H54 (cell line): Measurements from ENCODE around the gene KLK11.

Experiments used
- DNase-seq: peaks from one replicate; pipeline ENCODE4 v3.0.0; 2011; ENCODE audit warnings: low spot score, mixed read lengths; ENCODE audit not compliant: insufficient read length
- FAIRE-seq: peaks from 3 replicates; lab custom pipeline; 2011; peaks lifted over from hg19 to GRCh38; lab: Jason Lieb, UNC
- POLR2A ChIP-seq: IDR thresholded peaks from 2 replicates; pipeline ENCODE4 v1.6.1; 2011; ENCODE audit warnings: low read depth, mild to moderate bottlenecking, low read length

Gene KLK11

DNA sequence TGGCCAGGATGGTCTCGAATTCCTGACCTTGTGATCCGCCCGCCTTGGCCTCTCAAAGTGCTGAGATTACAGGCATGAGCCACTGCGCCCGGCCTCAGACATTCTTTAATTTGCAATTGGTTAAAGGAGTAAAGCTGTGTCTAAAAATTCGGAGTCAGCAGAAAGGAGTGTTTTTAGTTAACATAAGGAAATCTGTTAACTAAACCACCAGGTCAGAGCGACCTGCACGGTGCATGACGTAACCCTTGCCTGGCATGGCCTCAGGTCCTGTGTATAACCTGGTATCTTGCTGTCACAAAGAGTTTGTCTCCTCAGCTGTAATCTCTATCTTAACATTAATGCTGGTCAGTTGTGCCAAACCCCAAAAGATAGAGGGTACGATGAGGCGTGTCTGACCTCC, 17.9 kb upstream of the KLK11 start:
- no peak for TF ChIP-seq POLR2A
- FAIRE-seq (no peak), DNase-seq (no peak)

DNA sequence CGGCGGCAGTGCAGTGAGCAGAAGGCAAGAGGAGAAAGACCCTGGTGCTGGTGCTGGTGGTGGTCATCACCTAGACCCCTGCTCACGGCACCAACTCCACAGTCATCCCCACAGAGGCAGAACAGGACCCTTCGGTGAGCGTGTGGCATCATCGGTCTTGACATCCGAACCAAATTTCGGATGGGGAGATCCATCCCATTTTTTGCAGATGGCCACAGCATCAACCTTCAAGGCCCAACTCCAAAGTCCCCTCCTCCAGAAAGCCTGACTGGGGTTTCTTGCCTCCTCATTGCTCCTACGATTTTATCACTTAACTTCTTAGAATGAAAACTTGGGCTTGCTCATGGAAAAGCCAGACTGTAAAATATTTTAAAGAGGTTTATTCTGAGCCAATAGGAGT, 17.1 kb upstream of the KLK11 start:
- DNase-seq, result no peak
- FAIRE-seq, result no peak
- TF ChIP-seq POLR2A, result no peak

DNA sequence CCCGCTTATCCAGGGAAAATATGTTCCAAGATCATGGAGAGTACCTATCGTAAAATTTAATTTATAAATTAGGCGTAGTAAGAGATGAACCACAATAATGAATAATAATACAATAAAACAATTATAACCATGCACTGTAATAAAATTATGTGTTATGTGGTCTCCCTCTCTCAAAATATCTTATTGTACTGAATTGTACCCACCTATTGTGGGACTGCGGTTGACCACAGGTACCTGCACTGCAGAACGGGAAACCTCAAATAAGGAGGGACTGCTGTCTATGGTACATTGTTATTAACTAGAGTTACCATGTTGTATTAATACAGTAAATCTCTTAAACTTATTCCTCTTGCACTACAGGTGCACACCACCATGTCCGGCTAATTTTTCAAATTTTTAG, 13.7 kb upstream of the KLK11 start:
- no peak for TF ChIP-seq POLR2A
- DNase-seq (no peak), FAIRE-seq (no peak)

DNA sequence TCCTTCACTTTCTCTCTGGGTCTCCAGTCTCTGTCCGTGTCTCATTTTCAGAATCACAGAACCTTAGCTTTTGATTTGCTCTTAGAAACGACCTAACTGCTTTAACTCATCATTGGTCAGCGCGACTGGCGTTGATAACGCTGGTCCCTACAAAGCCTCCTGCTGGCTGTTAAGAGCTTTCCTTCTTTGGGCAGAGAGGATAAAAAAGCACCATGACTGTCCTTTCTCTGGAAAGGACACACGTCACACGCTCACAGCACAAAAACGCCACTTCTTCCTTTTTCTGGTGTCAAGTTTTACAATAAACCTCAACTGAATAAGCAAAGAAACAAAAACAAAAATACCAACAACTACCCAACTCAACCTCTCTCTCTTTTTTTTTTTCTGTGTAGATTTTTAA, 10.1 kb upstream of the KLK11 start:
- FAIRE-seq (no peak), DNase-seq (no peak)
- TF ChIP-seq POLR2A, result no peak

- no peak for DNase-seq
- TF ChIP-seq POLR2A, result no peak
- no peak for FAIRE-seq
Measured at GRCh38 chr19:51034704-51035103, 8.3 kb upstream of the KLK11 start, which contains the start of gene KLK12. KLK12 (minus strand) TSS chr19:51035002; CDS start chr19:51034621, 381 bp downstream.

DNA sequence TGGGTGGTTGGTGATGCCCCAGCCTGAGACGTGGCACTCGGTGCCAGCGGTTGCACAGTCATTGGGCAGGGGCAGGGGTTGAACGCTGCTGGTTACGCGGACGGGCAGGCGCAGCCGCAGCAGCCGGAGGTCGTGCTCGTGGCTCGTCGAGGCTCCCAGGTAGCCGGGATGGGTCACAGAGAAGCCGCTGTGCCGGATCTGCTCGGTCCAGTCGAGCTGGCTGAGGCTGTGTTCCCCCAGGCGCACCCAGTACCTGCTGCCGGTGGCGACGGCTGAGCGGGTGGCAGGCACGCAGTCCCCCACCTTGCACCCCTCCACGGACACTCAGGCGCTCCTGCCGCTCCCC, 5.4 kb upstream of the KLK11 start:
- no peak for TF ChIP-seq POLR2A
- DNase-seq, result no peak
- no peak for FAIRE-seq

GRCh38 chr19:51031220-51031879, 4.9 kb upstream of the KLK11 start:
- no peak for FAIRE-seq
- DNase-seq, result no peak
- TF ChIP-seq POLR2A, result no peak

DNA sequence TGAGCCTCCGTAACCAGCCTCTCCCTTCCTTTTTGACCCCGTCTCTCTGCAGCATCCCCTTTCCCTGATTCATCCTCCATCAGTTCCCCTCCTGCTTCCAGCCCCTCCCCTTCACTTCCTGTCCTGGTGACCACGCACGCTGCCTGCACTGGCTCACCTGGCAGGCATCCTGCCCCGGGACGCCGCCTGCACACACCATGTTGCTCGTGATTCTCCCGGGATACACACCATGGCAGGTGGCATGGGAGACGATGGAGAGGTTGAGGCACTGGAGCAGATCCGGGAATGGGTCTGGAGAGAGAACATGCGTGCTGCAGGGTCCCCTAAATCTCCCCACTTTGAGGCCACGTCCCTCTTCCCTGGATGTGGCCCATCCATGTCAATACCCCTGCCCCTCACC, 4.2 kb upstream of the KLK11 start:
- no peak for FAIRE-seq

GRCh38 chr19:51029718-51030117, 3.3 kb upstream of the KLK11 start:
- DNase-seq (no peak), FAIRE-seq (no peak)
- no peak for TF ChIP-seq POLR2A

More for the DNA sequence above, 4.2 kb upstream of the KLK11 start:
- no peak for TF ChIP-seq POLR2A
- no peak for DNase-seq

DNA sequence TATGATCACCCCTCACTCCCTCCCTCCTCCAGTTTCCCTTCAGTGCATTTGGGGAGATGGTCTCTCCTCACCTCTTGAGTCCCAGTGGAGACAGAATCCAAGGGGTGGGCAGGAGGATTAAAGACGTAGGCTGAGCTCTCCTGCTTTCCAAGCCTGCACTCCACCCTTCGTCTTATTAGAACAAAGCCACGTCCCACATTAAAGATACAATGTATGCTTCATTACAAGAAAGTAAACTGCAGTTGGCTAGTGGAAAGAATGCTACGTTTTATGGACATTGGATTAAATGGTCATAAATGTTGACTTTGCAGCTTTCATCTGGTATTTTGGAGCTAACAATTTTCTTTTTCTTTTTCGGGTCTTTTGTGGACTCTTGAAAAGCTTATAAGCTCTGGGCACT, 1.5 kb upstream of the KLK11 start:
- TF ChIP-seq POLR2A, result no peak
- FAIRE-seq (no peak), DNase-seq (no peak)

- DNase-seq, result no peak
- no peak for FAIRE-seq
- no peak for TF ChIP-seq POLR2A
Measured at GRCh38 chr19:51027126-51027806, 850 bp upstream of the KLK11 start.

DNA sequence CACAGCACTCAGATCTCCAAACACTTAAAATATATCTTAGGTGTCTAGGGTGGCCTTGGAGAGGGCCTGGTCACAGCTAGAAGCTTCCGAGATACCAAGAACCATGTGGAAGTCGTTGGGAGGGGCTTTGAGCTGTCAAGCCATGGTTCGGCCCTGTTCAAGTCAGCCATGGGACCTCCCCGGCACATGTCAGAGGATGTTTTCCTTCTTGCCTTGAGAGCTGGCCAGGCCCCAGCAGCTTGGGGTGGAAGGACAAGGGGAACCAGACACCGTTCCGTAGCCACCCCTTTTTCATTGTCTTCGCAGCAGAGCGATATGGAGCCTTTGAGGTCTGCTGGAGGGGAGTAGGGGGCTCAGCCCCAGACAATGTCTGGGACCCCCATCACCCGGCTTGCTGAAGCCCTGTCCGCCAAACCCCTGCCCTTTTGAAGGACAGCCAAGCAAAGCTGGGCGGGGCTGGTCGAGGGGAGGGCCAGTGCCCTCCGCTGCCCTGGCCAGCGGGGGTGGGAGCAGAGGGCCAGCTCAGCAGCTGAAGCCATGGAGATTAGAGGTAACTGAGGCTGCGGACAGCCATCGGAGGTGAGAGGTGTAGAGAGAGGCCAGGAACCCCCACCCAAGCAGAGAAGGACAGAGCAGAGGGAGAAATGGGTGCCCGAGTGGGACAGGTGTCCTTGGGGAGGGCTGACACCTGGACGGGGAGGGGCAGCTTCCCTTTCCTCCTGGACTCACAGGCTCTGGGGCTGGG, 435 bp downstream of the KLK11 start:
- TF ChIP-seq POLR2A, result no peak
- no peak for DNase-seq
- no peak for FAIRE-seq

GRCh38 chr19:51025401-51025800, 1.0 kb downstream of the KLK11 start:
- TF ChIP-seq POLR2A, result no peak
- FAIRE-seq (no peak), DNase-seq (no peak)

GRCh38 chr19:51024924-51025323, 1.5 kb downstream of the KLK11 start:
- DNase-seq, result no peak
- TF ChIP-seq POLR2A, result no peak
- no peak for FAIRE-seq
